Panc1 (cell line): Measurements from ENCODE around the gene FOXN1. TPM values are rescaled to one million over a fixed set of nuclear protein-coding genes. Genes with fewer than 3 reads are reported as not detected.

Experiments used
- ATAC-seq: fragments of 200-7000 bp; cut with Tn5 transposase; 2 replicates; pipeline ENCODE4 v1.9.1; 2020; ENCODE audit warnings: mild to moderate bottlenecking, moderate library complexity
- BruUV-seq: library from RNA; stranded (reverse); fragments of 400-500 nt; replicated peaks from 2 replicates; lab custom pipeline; 2021; lab: Mats Ljungman, UMichigan
- CTCF ChIA-PET: fragments of 300-600 bp; sonication (Branson Sonifier 250); formaldehyde crosslinking; loops from one replicate; lab custom pipeline; 2022; ENCODE audit warnings: antibody characterized with exemption; lab: Charles Lee
- POLR2A ChIA-PET: fragments of 300-600 bp; sonication (Branson Sonifier 250); formaldehyde crosslinking; loops from one replicate; lab custom pipeline; 2022; ENCODE audit warnings: antibody characterized with exemption; lab: Charles Lee
- DNase-seq: peaks from one replicate; pipeline ENCODE4 v3.0.0-alpha.2; 2010; ENCODE audit warnings: low read depth, low spot score
- H3K27ac ChIP-seq: 2 replicates; pipeline ENCODE4 v1.5.1; 2011; ENCODE audit warnings: mild to moderate bottlenecking, low read length, inconsistent platforms
- H3K27me3 ChIP-seq: fragments of 200-500 bp; sonication (Bioruptor generic); 2 replicates; pipeline ENCODE4 v1.6.0; 2014; ENCODE audit warnings: low read length, inconsistent platforms; ENCODE audit not compliant: control insufficient read depth, insufficient read depth
- H3K36me3 ChIP-seq: fragments of 200-500 bp; sonication (Bioruptor generic); 2 replicates; pipeline ENCODE4 v1.5.1; 2014; ENCODE audit warnings: inconsistent platforms, mild to moderate bottlenecking, low read length, moderate library complexity; ENCODE audit not compliant: control insufficient read depth, insufficient read depth
- H3K4me1 ChIP-seq: 2 replicates; pipeline ENCODE4 v1.5.1; 2011; ENCODE audit warnings: inconsistent platforms, mild to moderate bottlenecking, low read length, moderate library complexity; ENCODE audit not compliant: control insufficient read depth, insufficient read depth
- H3K4me3 ChIP-seq, 2 experiments: 2 replicates each; pipeline ENCODE4 v1.5.1; 2011 to 2012; ENCODE audit warnings: low read depth in 2 of 2, low read length in 2 of 2, mild to moderate bottlenecking in 2 of 2, inconsistent platforms in 1 of 2, moderate library complexity in 1 of 2
- H3K9me3 ChIP-seq: fragments of 200-500 bp; sonication (Bioruptor generic); 2 replicates; pipeline ENCODE4 v1.5.1; 2014; ENCODE audit warnings: low read depth, mild to moderate bottlenecking, inconsistent platforms, low read length, moderate library complexity; ENCODE audit not compliant: control insufficient read depth, insufficient read depth
- POLR2AphosphoS5 ChIP-seq: IDR thresholded peaks from 2 replicates; pipeline ENCODE4 v1.6.1; 2012; ENCODE audit warnings: mild to moderate bottlenecking, low read depth, low read length, moderate library complexity
- SIN3A ChIP-seq: IDR thresholded peaks from 2 replicates; pipeline ENCODE4 v1.6.1; 2012; ENCODE audit warnings: low read depth, mild to moderate bottlenecking, low read length, moderate library complexity, borderline replicate concordance; ENCODE audit not compliant: insufficient read depth
- TCF7L2 ChIP-seq: IDR thresholded peaks from 2 replicates; pipeline ENCODE4 v1.6.1; 2011; ENCODE audit warnings: mild to moderate bottlenecking, low read depth, low read length, inconsistent platforms
- in situ Hi-C: cut with HindIII; loops from 2 replicates; pipeline ENCODE4 v1.10.0; 2016; ENCODE audit warnings: low sequenced_read_pairs, low pct_unique_long_range_greater_than_20kb
- intact Hi-C: fragments of 100-400 bp; cut with micrococcal nuclease; formaldehyde crosslinking; loops from one replicate; pipeline ENCODE4 v1.10.0; 2022; ENCODE audit not compliant: unreplicated experiment
- total RNA-seq: library from RNA; stranded (reverse); gene quantifications from one replicate; pipeline ENCODE4 v1.2.1, GENCODE V29; 2021; ENCODE audit not compliant: unreplicated experiment
- TF ChIP-seq, protein P1 (sequence below), 2 experiments: IDR thresholded peaks; 2 replicates each; pipeline ENCODE4 v1.6.1; 2011 to 2012; ENCODE audit warnings: low read depth in 2 of 2, control low read depth in 1 of 2, low read length in 1 of 2, mild to moderate bottlenecking in 1 of 2, moderate library complexity in 1 of 2; ENCODE audit not compliant: insufficient read depth in 1 of 2
- TF ChIP-seq, protein P2 (sequence below): fragments of 450-650 bp; IDR thresholded peaks from 2 replicates; pipeline ENCODE4 v1.5.1; 2017; ENCODE audit warnings: mild to moderate bottlenecking

Gene FOXN1
- total RNA-seq, 1 experiment from 2014 or later, result not detected

DNA sequence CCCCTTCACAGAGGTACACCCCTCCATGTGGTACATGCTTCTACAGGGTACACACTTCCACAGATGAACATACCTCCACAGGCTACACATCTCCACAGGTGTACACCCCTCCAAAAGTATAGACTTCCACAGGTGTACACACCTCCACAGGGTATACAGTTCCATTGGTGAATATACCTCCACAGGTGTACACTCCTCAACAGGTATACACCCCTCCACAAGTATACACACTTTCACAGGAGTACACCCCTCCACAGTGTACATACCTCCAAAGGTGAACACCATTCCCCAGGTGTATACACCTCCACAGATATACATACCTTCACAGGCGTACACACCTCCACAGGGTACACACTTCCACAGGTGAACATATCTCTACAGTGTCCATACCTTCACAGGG is 9.4 kb downstream of the FOXN1 start:
- no peaks in the 10 kb centered on the region for H3K9me3 ChIP-seq
- no peak for ATAC-seq
- in situ Hi-C loops, result no loop called here
- no peak overlapping the region for H3K27ac ChIP-seq
- TF ChIP-seq, protein P1, sequence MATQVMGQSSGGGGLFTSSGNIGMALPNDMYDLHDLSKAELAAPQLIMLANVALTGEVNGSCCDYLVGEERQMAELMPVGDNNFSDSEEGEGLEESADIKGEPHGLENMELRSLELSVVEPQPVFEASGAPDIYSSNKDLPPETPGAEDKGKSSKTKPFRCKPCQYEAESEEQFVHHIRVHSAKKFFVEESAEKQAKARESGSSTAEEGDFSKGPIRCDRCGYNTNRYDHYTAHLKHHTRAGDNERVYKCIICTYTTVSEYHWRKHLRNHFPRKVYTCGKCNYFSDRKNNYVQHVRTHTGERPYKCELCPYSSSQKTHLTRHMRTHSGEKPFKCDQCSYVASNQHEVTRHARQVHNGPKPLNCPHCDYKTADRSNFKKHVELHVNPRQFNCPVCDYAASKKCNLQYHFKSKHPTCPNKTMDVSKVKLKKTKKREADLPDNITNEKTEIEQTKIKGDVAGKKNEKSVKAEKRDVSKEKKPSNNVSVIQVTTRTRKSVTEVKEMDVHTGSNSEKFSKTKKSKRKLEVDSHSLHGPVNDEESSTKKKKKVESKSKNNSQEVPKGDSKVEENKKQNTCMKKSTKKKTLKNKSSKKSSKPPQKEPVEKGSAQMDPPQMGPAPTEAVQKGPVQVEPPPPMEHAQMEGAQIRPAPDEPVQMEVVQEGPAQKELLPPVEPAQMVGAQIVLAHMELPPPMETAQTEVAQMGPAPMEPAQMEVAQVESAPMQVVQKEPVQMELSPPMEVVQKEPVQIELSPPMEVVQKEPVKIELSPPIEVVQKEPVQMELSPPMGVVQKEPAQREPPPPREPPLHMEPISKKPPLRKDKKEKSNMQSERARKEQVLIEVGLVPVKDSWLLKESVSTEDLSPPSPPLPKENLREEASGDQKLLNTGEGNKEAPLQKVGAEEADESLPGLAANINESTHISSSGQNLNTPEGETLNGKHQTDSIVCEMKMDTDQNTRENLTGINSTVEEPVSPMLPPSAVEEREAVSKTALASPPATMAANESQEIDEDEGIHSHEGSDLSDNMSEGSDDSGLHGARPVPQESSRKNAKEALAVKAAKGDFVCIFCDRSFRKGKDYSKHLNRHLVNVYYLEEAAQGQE (IDR thresholded peaks at IDR 0.05; ENCODE audit: insufficient read depth in 1 of 2, low read depth in 2 of 2, low read length in 1 of 2), result no peak
- TF ChIP-seq TCF7L2, result no peak
- TF ChIP-seq, protein P2, sequence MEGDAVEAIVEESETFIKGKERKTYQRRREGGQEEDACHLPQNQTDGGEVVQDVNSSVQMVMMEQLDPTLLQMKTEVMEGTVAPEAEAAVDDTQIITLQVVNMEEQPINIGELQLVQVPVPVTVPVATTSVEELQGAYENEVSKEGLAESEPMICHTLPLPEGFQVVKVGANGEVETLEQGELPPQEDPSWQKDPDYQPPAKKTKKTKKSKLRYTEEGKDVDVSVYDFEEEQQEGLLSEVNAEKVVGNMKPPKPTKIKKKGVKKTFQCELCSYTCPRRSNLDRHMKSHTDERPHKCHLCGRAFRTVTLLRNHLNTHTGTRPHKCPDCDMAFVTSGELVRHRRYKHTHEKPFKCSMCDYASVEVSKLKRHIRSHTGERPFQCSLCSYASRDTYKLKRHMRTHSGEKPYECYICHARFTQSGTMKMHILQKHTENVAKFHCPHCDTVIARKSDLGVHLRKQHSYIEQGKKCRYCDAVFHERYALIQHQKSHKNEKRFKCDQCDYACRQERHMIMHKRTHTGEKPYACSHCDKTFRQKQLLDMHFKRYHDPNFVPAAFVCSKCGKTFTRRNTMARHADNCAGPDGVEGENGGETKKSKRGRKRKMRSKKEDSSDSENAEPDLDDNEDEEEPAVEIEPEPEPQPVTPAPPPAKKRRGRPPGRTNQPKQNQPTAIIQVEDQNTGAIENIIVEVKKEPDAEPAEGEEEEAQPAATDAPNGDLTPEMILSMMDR, result no peak
- no peak for TF ChIP-seq SIN3A
- no peak for TF ChIP-seq POLR2AphosphoS5
- BruUV-seq, result no TSS peak
- POLR2A ChIA-PET, result no interaction called here
- no peaks in the 10 kb centered on the region for H3K36me3 ChIP-seq
- CTCF ChIA-PET, result no interaction called here
- H3K27me3 ChIP-seq, result peaks cover 2% of the 10 kb centered on the region; the same call in 1 of the 2 replicates
- no peak for DNase-seq
- intact Hi-C loops, result no loop called here
- H3K4me1 ChIP-seq, result no peaks in the 10 kb centered on the region
- no peak overlapping the region for H3K4me3 ChIP-seq

DNA sequence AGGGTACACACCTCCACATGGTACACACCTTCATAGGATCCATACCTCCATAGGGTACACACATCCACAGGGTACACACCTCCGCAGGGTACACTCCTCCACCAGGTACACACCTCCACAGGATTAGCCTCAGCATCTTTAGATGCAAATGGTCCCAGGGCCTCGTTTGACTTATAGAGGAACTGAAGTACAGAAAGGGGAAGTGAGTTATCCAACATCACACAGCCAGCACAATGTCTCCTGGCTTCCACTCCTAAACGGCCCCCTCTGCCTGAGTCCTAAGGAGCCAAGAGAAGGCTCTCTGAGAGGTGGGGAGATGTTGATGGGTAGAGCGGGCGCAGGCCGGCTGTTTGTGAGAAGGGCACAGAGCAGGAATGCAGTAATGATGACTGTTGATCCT is 12.0 kb downstream of the FOXN1 start:
- no TSS peak for BruUV-seq
- no peak overlapping the region for H3K27ac ChIP-seq
- TF ChIP-seq, protein P1 (IDR thresholded peaks at IDR 0.05; ENCODE audit: insufficient read depth in 1 of 2, low read depth in 2 of 2, low read length in 1 of 2), result no peak
- TF ChIP-seq, protein P2, result no peak
- TF ChIP-seq POLR2AphosphoS5 (no peak), TCF7L2 (no peak), SIN3A (no peak)
- DNase-seq, result no peak
- in situ Hi-C loops (no loop called here), intact Hi-C loops (no loop called here)
- ChIA-PET CTCF (no interaction called here), POLR2A (no interaction called here)
- H3K36me3 ChIP-seq, result no peaks in the 10 kb centered on the region
- H3K4me3 ChIP-seq, result no peak overlapping the region
- H3K4me1 ChIP-seq, result no peaks in the 10 kb centered on the region
- H3K9me3 ChIP-seq, result no peaks in the 10 kb centered on the region
- H3K27me3 ChIP-seq, result peaks cover 2% of the 10 kb centered on the region; the same call in 1 of the 2 replicates
- ATAC-seq, result no peak
